ENCODE measurements around the gene DCUN1D2.

Gene DCUN1D2

GRCh38 chr13:113518076-113518803 is 27.7 kb upstream of the DCUN1D2 start:
- DNase-seq = no peak

DNA sequence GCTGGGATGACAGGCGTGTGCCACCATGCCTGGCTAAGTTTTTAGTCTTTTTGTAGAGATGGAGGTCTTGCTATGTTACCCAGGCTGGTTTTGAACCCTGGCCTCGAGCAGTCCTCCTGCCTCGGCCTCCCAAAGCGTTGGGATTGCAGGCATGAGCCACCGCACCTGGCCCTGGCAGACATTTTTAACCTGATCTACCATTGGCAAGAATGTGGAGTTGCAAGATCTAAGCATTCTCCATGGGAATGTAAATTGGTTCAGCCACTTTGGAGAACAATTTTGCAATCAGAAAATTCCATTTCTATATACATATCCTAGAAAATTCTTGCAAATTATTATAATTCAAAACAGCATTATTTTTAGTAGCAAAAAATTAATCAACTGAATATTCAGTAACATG is 24.3 kb upstream of the DCUN1D2 start:
- no peak for DNase-seq

DNA sequence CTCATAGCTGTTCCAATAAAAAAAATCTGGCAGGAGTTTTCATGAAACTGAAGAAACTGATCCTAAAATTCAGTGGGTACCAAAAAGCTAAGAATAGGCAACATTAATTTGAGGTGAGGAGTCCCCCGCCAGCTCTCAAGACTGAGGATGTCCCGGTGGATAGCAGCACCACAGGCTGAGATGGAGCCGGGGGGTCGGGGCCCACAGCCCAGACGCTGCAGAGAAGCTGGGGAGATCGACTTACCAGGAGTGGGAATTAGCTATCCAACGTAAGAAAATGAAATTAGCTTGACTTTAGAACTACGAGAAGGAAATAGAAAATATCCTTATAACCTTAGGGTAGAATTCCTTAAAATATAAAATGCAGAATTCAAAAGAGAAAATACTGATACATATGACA is 23.2 kb upstream of the DCUN1D2 start:
- DNase-seq = no peak

DNA sequence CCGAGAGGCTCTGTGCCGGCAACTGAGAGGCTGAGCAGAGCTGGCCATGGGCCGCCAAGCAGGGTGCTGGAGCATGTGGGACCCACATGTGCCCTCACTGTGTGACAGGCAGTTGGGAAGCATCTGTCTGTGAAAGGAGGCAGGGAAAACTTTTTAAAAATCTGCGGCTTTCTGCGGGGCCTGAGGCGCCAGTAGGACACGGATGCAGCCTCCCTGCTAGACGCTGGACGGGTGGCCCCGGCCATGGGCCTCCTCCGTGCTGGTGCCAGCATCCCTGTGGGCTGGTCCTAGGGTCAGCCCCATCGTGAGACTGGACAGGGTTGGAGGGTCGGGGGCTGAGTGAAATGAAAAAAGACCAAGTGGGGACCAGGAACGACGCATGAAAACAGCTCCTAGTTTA is 20.9 kb upstream of the DCUN1D2 start:
- DNase-seq = no peak

GRCh38 chr13:113510871-113511270 is 20.4 kb upstream of the DCUN1D2 start:
- no peak for DNase-seq

- no peak for DNase-seq
Measured at GRCh38 chr13:113509989-113510388, 19.5 kb upstream of the DCUN1D2 start.

GRCh38 chr13:113508521-113509254 is 18.2 kb upstream of the DCUN1D2 start:
- no peak for DNase-seq

DNA sequence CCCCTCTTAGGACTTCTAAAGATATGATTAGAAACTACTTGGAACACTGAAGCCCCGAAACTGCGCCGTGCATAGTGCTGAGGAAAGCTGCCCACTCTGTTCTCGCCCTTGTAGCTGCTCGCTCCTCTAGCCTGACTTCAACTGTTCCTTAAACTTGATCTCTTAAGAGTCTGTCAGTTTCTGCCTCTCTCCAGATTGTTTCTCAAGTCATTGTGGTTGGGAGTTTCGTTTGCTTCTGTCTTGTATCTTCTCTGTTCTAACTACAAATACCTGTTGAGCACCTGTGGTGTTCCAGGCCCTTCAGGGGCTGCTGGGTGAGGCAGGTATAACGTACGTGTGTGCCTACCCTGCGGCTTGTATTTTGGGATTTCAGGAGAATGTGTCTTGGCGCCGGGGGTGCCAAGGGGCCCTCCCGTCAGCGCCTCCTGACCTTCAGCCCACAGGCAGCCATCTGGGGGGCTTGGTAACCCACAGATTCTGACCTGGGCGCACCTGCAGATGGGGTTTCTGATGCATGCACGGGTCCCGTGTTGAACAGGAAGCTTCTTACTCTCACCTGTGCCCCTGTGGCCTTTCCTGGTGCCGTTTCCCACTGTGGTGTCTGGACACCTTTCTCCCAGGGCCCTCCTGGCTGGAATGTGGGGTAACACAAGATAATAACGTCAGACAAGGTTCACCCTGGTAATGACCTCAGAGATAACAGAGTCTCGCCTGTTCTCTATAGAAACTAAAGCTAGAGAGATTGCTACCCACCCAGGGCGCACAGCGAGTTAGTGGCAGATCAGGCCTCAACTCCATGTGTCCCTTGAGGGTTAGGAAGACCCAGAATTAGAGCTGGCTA is 17.2 kb upstream of the DCUN1D2 start:
- DNase-seq = no peak

DNA sequence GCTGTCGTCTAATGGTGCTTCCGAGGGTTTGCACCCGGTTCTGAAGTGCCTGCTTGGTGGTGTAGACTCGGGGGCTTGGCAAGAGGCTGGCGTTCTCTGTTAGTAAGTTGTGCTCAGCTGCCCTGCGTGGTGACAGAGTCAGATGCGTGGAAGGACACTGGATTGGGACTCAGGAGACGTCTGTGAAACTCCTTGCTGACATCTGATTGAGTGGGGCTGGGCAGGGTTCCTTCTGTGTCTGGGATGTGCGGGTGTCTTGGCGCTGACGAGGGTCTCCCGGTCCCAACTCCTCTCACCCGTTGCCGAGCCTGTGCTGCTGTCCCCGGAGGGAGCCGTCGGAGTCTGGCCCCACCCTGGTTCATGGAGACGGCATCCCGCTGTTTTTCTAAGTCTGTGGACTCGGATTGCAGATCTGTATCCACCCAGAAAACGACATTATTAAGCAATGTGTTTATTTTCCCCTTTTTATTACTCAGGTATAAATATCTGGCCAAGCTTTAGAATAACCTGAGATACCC is 16.4 kb upstream of the DCUN1D2 start:
- DNase-seq = no peak

GRCh38 chr13:113506025-113506685 is 15.6 kb upstream of the DCUN1D2 start:
- no peak for DNase-seq

- DNase-seq = no peak
Measured at GRCh38 chr13:113502686-113503085, 12.2 kb upstream of the DCUN1D2 start.

- no peak for DNase-seq
Measured at GRCh38 chr13:113500530-113501265, 10.2 kb upstream of the DCUN1D2 start.

- DNase-seq = no peak
Measured at GRCh38 chr13:113499936-113500335, 9.4 kb upstream of the DCUN1D2 start.

GRCh38 chr13:113498905-113499304 is 8.4 kb upstream of the DCUN1D2 start:
- no peak for DNase-seq

GRCh38 chr13:113497217-113497616 is 6.7 kb upstream of the DCUN1D2 start:
- no peak for DNase-seq

- no peak for DNase-seq
Measured at GRCh38 chr13:113495494-113496210, 5.1 kb upstream of the DCUN1D2 start.

- no peak for DNase-seq
Measured at GRCh38 chr13:113493315-113493951, 2.9 kb upstream of the DCUN1D2 start.

DNA sequence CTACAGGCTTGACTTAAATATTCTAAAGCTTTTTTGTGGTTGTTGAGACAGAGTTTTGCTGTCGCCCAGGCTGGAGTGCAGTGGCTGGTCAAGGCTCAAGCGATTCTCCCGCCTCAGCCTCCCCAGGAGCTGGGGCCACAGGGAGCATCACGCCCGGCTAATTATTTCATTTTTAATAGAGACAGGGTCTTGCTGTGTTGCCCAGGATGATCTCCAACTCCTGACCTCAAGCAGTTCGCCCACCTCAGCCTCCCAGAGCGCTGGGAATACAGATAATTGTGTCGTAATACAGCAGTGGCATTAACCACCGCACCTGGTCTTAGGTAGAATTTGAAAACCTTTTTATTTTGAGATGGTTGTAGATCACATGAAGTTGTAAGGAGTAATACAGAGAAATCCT is 1.5 kb upstream of the DCUN1D2 start:
- no peak for DNase-seq

DNA sequence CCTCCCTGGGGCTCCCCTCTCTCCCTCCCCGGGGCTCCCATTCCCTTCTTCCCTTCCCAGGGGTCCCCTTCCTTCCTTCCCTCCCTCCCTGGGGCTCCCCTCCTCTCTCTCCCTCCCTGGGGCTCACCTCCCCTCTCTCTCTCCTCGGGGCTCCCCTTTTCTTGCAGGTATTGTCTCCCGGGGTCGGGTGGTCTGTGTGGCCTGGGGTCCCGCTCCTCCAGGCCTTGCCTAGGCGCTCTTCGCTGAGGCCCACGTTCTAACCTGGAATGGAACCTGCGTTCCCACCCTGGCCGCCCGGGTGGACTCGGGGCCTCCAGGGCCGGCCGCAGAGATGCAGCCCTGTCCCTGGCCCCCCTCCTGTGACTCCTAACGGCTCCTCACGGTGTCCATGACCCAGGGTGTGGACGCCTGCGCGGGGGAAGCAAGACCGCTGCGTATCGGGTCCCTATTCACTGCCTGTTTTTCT is 940 bp upstream of the DCUN1D2 start:
- DNase-seq = no peak

DNA sequence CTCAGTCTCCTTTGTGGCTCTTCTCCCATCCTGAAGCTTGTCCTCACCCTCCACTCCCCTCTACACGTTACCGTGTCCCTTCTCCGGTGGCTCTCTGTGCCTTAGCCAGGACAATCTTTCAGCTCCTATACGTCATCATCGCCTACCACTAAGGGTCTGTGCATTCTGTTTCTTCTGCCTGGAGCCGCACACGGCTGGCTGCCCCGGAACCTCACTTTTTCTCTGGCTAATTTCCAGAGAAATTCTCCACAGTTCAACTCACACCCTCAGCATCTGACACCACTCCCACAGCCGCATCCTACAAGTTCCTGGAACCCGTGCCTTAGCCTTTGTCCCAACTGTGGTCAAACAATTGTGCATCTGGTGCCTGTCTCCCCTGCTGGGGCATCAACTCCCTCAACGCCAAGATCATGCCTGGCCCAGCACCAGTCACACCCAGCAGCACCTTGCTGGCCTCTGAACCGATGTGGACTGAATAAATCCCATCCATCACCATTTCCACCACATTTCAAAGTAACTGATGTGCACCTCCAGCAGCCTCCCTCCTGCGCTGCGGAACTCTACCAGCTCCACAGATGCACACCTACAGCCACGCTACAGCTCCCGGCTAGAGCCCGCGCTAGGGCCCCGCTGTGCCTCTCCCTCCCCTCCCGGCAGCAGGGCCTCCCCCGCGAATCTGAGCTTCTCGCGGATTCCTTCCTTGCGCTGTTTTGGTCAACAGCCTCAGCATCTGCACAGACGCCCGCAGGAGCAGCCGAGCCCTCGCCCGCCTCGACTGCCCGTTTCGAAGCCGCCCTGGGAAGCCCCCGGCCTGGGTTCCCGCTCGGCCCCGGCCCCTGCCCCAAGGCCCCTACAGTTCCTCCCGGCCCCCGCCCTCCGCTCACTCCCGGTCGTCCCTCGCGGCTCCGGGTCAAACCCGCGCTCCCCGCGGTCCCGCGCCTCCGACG is 689 bp downstream of the DCUN1D2 start:
- DNase-seq = no peak

All from NCI-H1694 (cell line).